Calu3 (cell line): ENCODE data around the gene SYNGR1. TPM values are rescaled to one million over a fixed set of nuclear protein-coding genes. Genes with fewer than 3 reads are reported as not detected.
A peak's percentile ranks its signal among the peaks of the same experiment; 100 is the strongest.

Experiments used
- BruUV-seq: library from RNA; stranded (reverse); fragments of 400-500 nt; replicated peaks from 2 replicates; lab custom pipeline; 2021; lab: Mats Ljungman, UMichigan
- CTCF ChIA-PET: fragments of 300-600 bp; sonication (Branson Sonifier 250); formaldehyde crosslinking; loops from one replicate; lab custom pipeline; 2022; ENCODE audit warnings: antibody characterized with exemption; lab: Charles Lee
- DNase-seq: peaks from one replicate; pipeline ENCODE4 v3.0.0; 2022
- H3K27ac Mint-ChIP-seq: one replicate; pipeline ENCODE4 v1.8.0; 2022; ENCODE audit warnings: mixed read lengths; ENCODE audit not compliant: unreplicated experiment
- H3K27me3 Mint-ChIP-seq: one replicate; pipeline ENCODE4 v1.8.0; 2022; ENCODE audit warnings: mixed read lengths; ENCODE audit not compliant: unreplicated experiment
- H3K36me3 Mint-ChIP-seq: one replicate; pipeline ENCODE4 v1.8.0; 2022; ENCODE audit warnings: mild to moderate bottlenecking, moderate library complexity, mixed read lengths; ENCODE audit not compliant: insufficient read depth, unreplicated experiment
- H3K4me1 Mint-ChIP-seq: one replicate; pipeline ENCODE4 v1.8.0; 2022; ENCODE audit warnings: mild to moderate bottlenecking, low read depth, mixed read lengths; ENCODE audit not compliant: unreplicated experiment
- H3K4me3 Mint-ChIP-seq: one replicate; pipeline ENCODE4 v1.8.0; 2022; ENCODE audit warnings: mild to moderate bottlenecking, low read depth, moderate library complexity, mixed read lengths; ENCODE audit not compliant: unreplicated experiment
- H3K9me3 Mint-ChIP-seq: one replicate; pipeline ENCODE4 v1.8.0; 2022; ENCODE audit warnings: low read depth, mixed read lengths; ENCODE audit not compliant: unreplicated experiment
- CTCF ChIP-seq: fragments of 200-600 bp; IDR thresholded peaks from one replicate; pipeline ENCODE4 v1.8.0; 2022; ENCODE audit warnings: antibody characterized with exemption; ENCODE audit not compliant: unreplicated experiment
- intact Hi-C: fragments of 100-400 bp; cut with micrococcal nuclease; formaldehyde crosslinking; loops from one replicate; pipeline ENCODE4 v1.10.0; 2022; ENCODE audit not compliant: unreplicated experiment
- total RNA-seq: library from RNA; stranded (reverse); gene quantifications from 2 replicates; pipeline ENCODE4 v1.2.3, GENCODE V29; 2022

SYNGR1 gene
- total RNA-seq, 1 experiment from 2014 or later, result 12.3 TPM

GRCh38 chr22:39309881-39310714 is 39.7 kb upstream of the SYNGR1 start:
- Mint-ChIP-seq H3K4me3 (peak overlapping the region; percentile 40), H3K27ac (peak overlapping the region; percentile 86), H3K9me3 (no peaks in the 10 kb centered on the region), H3K36me3 (peaks cover 77% of the 10 kb centered on the region), H3K27me3 (no peaks in the 10 kb centered on the region), H3K4me1 (peaks cover 61% of the 10 kb centered on the region)
- no peak for TF ChIP-seq CTCF
- intact Hi-C loops, result loop anchor here (2.0 to 10.0 kb wide), 2 partner anchors 139 to 215 kb away; partner anchors contain the start of gene ATF4
- CTCF ChIA-PET, result interaction anchor here (1.0 to 2.2 kb wide), 11 partner anchors 9 to 541 kb away, joined by 3 to 29 read pairs (median 4); partner anchors contain the start of gene RPL3
- no TSS peak for BruUV-seq
- no peak for DNase-seq

DNA sequence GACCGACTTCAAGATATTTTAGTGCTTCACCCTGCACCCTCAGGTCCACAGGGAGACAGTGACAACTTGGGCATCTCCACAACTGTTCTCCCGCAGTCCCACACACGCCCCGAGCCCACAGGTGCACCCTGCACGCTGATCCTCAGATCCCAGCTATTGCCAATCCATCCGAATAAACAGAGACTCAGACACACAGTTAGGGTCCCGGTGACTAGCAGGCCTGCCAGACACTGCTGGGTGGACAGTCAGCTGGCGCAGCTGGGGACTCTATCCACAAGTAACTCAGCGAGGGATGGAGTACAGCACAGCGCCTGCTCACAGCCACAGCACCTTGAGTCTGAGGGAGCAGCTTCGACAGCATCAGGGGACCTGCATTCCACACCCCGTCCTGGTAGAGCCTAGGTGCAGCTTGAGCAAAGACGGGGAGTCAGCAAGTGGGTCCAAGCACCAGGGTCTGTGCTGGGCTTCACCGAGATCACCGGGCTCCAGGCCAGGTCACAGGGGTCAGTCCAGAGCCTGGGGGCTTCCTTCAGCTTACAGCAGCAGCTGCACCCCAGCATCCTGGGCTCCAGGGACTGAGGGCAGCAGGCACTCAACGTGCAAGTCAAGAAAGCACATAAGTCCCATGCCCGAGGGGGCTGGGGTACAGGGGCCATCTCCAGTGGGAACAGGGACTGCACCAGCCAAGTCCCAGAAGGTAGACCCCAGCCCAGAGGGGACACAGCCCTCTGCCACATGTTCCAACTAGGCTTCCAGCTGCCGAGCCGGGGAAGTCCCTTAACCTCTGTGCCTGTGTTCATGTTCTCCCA is 38.0 kb upstream of the SYNGR1 start:
- Mint-ChIP-seq H3K4me3 (peak overlapping the region; percentile 17), H3K27me3 (no peaks in the 10 kb centered on the region), H3K36me3 (peaks cover 87% of the 10 kb centered on the region), H3K4me1 (peaks cover 62% of the 10 kb centered on the region), H3K27ac (peak overlapping the region; percentile 82), H3K9me3 (no peaks in the 10 kb centered on the region)
- TF ChIP-seq CTCF, result no peak
- no peak for DNase-seq
- BruUV-seq, result no TSS peak
- intact Hi-C loops, result loop anchor here (2.0 to 10.0 kb wide), 2 partner anchors 141 to 213 kb away; partner anchors contain the start of gene ATF4
- CTCF ChIA-PET, result interaction anchor here (0.6 to 2.2 kb wide), 12 partner anchors 8 to 543 kb away, joined by 3 to 29 read pairs (median 4); partner anchors contain the start of genes PDGFB and RPL3

GRCh38 chr22:39312410-39312809 is 37.4 kb upstream of the SYNGR1 start:
- no peaks in the 10 kb centered on the region for H3K27me3 Mint-ChIP-seq
- intact Hi-C loops, result loop anchor here (10.0 kb wide), 1 partner anchor 212 kb away; the partner anchor contains the start of gene ATF4
- no peaks in the 10 kb centered on the region for H3K9me3 Mint-ChIP-seq
- TF ChIP-seq CTCF, result no peak
- no peak overlapping the region for H3K4me3 Mint-ChIP-seq
- peaks cover 66% of the 10 kb centered on the region for H3K4me1 Mint-ChIP-seq
- no TSS peak for BruUV-seq
- CTCF ChIA-PET, result interaction anchor here (2.2 kb wide), 1 partner anchor 142 kb away, joined by 29 read pairs; no protein-coding TSS in a partner anchor
- peak overlapping the region; percentile 36 for H3K27ac Mint-ChIP-seq
- peaks cover 90% of the 10 kb centered on the region for H3K36me3 Mint-ChIP-seq
- DNase-seq, result no peak
